Upper lobe of left lung (tissue), 6 donors: ENCODE measurements around the gene RASGRP3. TPM values are rescaled to one million over a fixed set of nuclear protein-coding genes. Genes with fewer than 3 reads are reported as not detected.
A peak's percentile ranks its signal among the peaks of the same experiment; 100 is the strongest.

Source experiments
- ATAC-seq, 2 donors: fragments of 200-7000 bp; cut with Tn5 transposase; one replicate each; pipeline ENCODE4 v1.9.1; 2022; ENCODE audit warnings: mild to moderate bottlenecking in 2 of 2, moderate library complexity in 2 of 2; ENCODE audit not compliant: low FRiP score in 2 of 2
- DNase-seq, 2 donors: peaks; one replicate each; pipeline ENCODE4 v3.0.0-alpha.2; 2019 to 2020
- H3K27ac ChIP-seq, 4 donors: fragments of 200-600 bp; sonication (generic); one replicate each; pipeline ENCODE4 v1.5.1; 2016 to 2019
- H3K27me3 ChIP-seq, 4 donors: fragments of 200-600 bp; sonication (generic); one replicate each; pipeline ENCODE4 v1.5.1; 2017 to 2019
- H3K36me3 ChIP-seq, 4 donors: fragments of 200-600 bp; sonication (generic); one replicate each; pipeline ENCODE4 v1.5.1; 2016 to 2019
- H3K4me1 ChIP-seq, 4 donors: fragments of 200-600 bp; sonication (generic); one replicate each; pipeline ENCODE4 v1.5.1; 2018 to 2019
- H3K4me3 ChIP-seq, 4 donors: fragments of 200-600 bp; sonication (generic); one replicate each; pipeline ENCODE4 v1.5.1; 2017 to 2019; ENCODE audit warnings: mild to moderate bottlenecking in 2 of 4, moderate library complexity in 1 of 4
- H3K9me3 ChIP-seq, 4 donors: fragments of 200-600 bp; sonication (generic); one replicate each; pipeline ENCODE4 v1.5.1; 2018 to 2019
- EP300 ChIP-seq, 4 donors: sonication (generic); formaldehyde crosslinking; IDR thresholded peaks; one replicate each; pipeline ENCODE4 v1.5.1; 2017; ENCODE audit warnings: antibody characterized with exemption in 4 of 4, control low read depth in 2 of 4
- POLR2A ChIP-seq, 4 donors: fragments of 450-650 bp; IDR thresholded peaks; one replicate each; pipeline ENCODE4 v1.5.1; 2016 to 2017; ENCODE audit warnings: antibody characterized with exemption in 4 of 4, mild to moderate bottlenecking in 2 of 4
- POLR2AphosphoS5 ChIP-seq, 2 donors: sonication (generic); formaldehyde crosslinking; IDR thresholded peaks; one replicate each; pipeline ENCODE4 v1.5.1; 2017; ENCODE audit warnings: antibody characterized with exemption in 2 of 2
- WGBS, 2 donors: methylation state at CpG; one replicate each; pipeline ENCODE4 v1.1.5; 2017 to 2018; 5-methylcytosine and 5-hydroxymethylcytosine counted together
- total RNA-seq, 6 donors: library from RNA; depleted of rRNA in 4 of 6; stranded (reverse); fragments of >200 nt in 4 of 6; gene quantifications; one replicate each; pipeline versions ENCODE4 v1.1.0 to v1.2.1, GENCODE V29; 2016 to 2021
- TF ChIP-seq, protein P1 (sequence below), 6 experiments: fragments of 450-650 bp in 4 of 6; fragments of 200-600 bp in 2 of 6; sonication (generic) in 2 of 6; IDR thresholded peaks; one replicate each; pipeline ENCODE4 v1.5.1; 2016 to 2019; ENCODE audit warnings: antibody characterized with exemption in 6 of 6
- donor health status: DM: no; HTN: no; CAD: no; lungs with moderate emphysema.
- donor health status: DM: no; HTN: yes; CAD: no; lungs with severe emphysema.

The RASGRP3 gene
- 10 to 100 TPM in 5 of 6 donors, 1 to 10 TPM in 1; 7.0 to 34.6 (median 14.1) TPM for total RNA-seq

DNA sequence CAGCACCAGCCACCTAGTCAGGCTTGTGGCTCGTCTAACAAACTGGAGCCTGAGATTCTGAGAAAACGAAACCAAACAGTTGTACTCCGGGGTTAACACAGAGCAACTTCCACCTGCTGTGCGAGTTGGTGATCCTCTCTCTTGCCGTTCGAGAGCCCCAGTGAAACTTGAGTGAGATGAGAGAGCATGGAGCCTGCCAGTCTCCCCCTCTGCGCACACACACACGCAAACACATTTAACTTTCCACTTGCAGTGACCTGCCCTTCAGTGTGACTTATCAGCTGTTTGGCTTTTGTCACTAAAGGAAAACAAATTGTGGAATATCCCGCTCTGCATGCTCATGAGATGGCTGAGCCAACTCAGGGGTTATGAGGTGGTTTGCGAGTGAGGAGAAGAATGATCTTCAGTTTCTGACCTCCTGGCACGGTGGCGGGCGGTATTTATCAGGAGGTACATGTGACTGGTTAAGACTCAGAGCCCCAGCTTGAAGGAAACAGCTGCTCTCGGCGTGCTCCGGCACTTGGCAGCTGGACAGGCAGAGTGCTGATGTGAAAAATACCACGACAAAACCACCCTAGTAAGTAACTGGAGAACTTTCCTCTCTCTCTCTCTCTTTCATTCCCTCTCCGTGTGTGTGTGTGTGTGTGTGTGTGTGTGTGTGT is at the start of gene RASGRP3:
RASGRP3 (plus strand) TSS at position 519 of the 662 bp plus-strand sequence. CDS start 38,488 bp downstream, outside the sequence.
- Histone ChIP-seq H3K4me3 (peak within 1 kb of the TSS; percentile 56 to 70 (median 62)), H3K9me3 (no peaks in the 10 kb centered on the region), H3K36me3 (no peaks in the 10 kb centered on the region), H3K4me1 (peaks cover 14 to 31% (median 19%) of the 10 kb centered on the region in 4 donors), H3K27ac (peak within 1 kb of the TSS; percentile 87 to 93 (median 90)), H3K27me3 (no peaks in the 10 kb centered on the region)
- peak; percentile 38 to 74 for TF ChIP-seq POLR2AphosphoS5 (IDR thresholded peaks at IDR 0.05)
- TF ChIP-seq, protein P1, sequence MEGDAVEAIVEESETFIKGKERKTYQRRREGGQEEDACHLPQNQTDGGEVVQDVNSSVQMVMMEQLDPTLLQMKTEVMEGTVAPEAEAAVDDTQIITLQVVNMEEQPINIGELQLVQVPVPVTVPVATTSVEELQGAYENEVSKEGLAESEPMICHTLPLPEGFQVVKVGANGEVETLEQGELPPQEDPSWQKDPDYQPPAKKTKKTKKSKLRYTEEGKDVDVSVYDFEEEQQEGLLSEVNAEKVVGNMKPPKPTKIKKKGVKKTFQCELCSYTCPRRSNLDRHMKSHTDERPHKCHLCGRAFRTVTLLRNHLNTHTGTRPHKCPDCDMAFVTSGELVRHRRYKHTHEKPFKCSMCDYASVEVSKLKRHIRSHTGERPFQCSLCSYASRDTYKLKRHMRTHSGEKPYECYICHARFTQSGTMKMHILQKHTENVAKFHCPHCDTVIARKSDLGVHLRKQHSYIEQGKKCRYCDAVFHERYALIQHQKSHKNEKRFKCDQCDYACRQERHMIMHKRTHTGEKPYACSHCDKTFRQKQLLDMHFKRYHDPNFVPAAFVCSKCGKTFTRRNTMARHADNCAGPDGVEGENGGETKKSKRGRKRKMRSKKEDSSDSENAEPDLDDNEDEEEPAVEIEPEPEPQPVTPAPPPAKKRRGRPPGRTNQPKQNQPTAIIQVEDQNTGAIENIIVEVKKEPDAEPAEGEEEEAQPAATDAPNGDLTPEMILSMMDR (IDR thresholded peaks at IDR 0.05), result no peak
- TF ChIP-seq EP300 (IDR thresholded peaks at IDR 0.05), result peak in 1 of 4 donors; percentile 37
- TF ChIP-seq POLR2A (IDR thresholded peaks at IDR 0.05), result peak in 2 of 4 donors; percentile 19 to 70
- peak; percentile 86 to 88 for ATAC-seq
- DNase-seq, result peak; percentile 66 to 86
- 1 to 2% methylated on average over 8 to 18 of the region's 18 CpGs for WGBS, 2 donors

DNA sequence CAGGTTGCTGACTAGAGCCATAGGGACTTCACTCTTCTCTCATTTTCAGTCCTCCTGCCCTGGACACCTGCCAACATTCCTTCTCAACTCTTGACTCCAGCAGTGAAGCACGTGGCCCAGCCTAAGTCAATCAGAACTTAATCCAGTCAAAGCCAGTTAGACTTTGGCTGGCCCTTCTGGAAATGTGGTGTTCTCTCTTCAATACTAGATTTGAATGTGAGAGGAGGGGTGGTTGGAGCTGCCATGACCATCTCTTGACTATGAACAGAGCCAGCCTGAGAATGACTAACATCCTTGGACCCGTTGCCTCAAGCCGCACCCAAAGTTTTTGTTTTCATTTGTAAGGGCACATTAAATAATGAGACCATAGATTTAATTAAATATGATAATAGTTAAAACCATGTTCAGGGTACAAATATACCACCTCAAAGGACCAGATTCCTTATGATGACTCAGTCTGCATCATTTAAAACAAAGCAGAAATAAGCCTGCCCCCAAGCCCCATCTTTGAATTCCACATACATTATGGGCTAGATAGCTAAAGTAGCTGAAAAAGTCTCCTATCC is 49.7 kb upstream of the RASGRP3 start:
- no peaks in the 10 kb centered on the region for H3K4me1 ChIP-seq
- TF ChIP-seq EP300 (IDR thresholded peaks at IDR 0.05) (no peak), POLR2A (IDR thresholded peaks at IDR 0.05) (no peak), POLR2AphosphoS5 (IDR thresholded peaks at IDR 0.05) (no peak)
- TF ChIP-seq, protein P1 (IDR thresholded peaks at IDR 0.05), result no peak
- H3K4me3 ChIP-seq, result no peak overlapping the region
- no peaks in the 10 kb centered on the region for H3K9me3 ChIP-seq
- H3K27me3 ChIP-seq, result no peaks in the 10 kb centered on the region
- no peak overlapping the region for H3K27ac ChIP-seq
- no peaks in the 10 kb centered on the region for H3K36me3 ChIP-seq
- ATAC-seq, result peak in 1 of 2 donors; percentile 51
- DNase-seq, result peak in 1 of 2 donors; percentile 80
- 54 to 66% methylated on average over 3 of the region's 3 CpGs for WGBS, 2 donors

- Histone ChIP-seq H3K9me3 (no peaks in the 10 kb centered on the region), H3K36me3 (no peaks in the 10 kb centered on the region), H3K27me3 (no peaks in the 10 kb centered on the region), H3K27ac (no peak overlapping the region), H3K4me1 (no peaks in the 10 kb centered on the region), H3K4me3 (no peak overlapping the region)
- no peak for TF ChIP-seq POLR2A (IDR thresholded peaks at IDR 0.05)
- TF ChIP-seq, protein P1 (IDR thresholded peaks at IDR 0.05), result no peak
- no peak for TF ChIP-seq POLR2AphosphoS5 (IDR thresholded peaks at IDR 0.05)
- TF ChIP-seq EP300 (IDR thresholded peaks at IDR 0.05), result no peak
- no peak for ATAC-seq
- no peak for DNase-seq
- 66 to 84% methylated on average over 3 of the region's 3 CpGs for WGBS, 2 donors
Measured at GRCh38 chr2:33430077-33430476, 46.4 kb upstream of the RASGRP3 start.

GRCh38 chr2:33430856-33431255 is 45.6 kb upstream of the RASGRP3 start:
- H3K36me3 ChIP-seq, result no peaks in the 10 kb centered on the region
- DNase-seq (no peak), ATAC-seq (no peak)
- H3K27me3 ChIP-seq, result no peaks in the 10 kb centered on the region
- peaks cover 0 to 8% (median under 1%) of the 10 kb centered on the region in 4 donors for H3K4me1 ChIP-seq
- no peak overlapping the region for H3K4me3 ChIP-seq
- WGBS, 2 donors, result 69 to 76% methylated on average over 1 of the region's 1 CpG
- H3K27ac ChIP-seq, result no peak overlapping the region
- H3K9me3 ChIP-seq, result no peaks in the 10 kb centered on the region
- TF ChIP-seq, protein P1 (IDR thresholded peaks at IDR 0.05), result no peak
- TF ChIP-seq EP300 (IDR thresholded peaks at IDR 0.05) (no peak), POLR2A (IDR thresholded peaks at IDR 0.05) (no peak), POLR2AphosphoS5 (IDR thresholded peaks at IDR 0.05) (no peak)
